MCF 10A (cell line): Measurements from ENCODE around the gene OR52M1. TPM values are rescaled to one million over a fixed set of nuclear protein-coding genes. Genes with fewer than 3 reads are reported as not detected.

Experiments
- BruUV-seq: library from RNA; stranded (reverse); fragments of 400-500 nt; replicated peaks from 2 replicates; lab custom pipeline; 2021; lab: Mats Ljungman, UMichigan
- CTCF ChIA-PET: fragments of 300-600 bp; sonication (Branson Sonifier 250); formaldehyde crosslinking; extraction: SDS; loops from one replicate; lab custom pipeline; 2021; ENCODE audit warnings: antibody characterized with exemption, inconsistent platforms; lab: Yijun Ruan, JAX
- POLR2A ChIA-PET: fragments of 300-600, 350-650 bp; sonication (Branson Sonifier 250); formaldehyde crosslinking; extraction: SDS; loops from one replicate; lab custom pipeline; 2020; ENCODE audit warnings: antibody characterized with exemption, inconsistent platforms; lab: Yijun Ruan, JAX
- DNase-seq: peaks from one replicate; pipeline ENCODE4 v3.0.0-alpha.2; 2018; ENCODE audit not compliant: unreplicated experiment
- H3K27ac Mint-ChIP-seq: one replicate; pipeline ENCODE4 v1.8.0; 2022; ENCODE audit warnings: mild to moderate bottlenecking, low read depth, mixed read lengths; ENCODE audit not compliant: unreplicated experiment
- H3K27me3 Mint-ChIP-seq: one replicate; pipeline ENCODE4 v1.8.0; 2022; ENCODE audit warnings: mixed read lengths; ENCODE audit not compliant: insufficient read depth, unreplicated experiment
- H3K36me3 Mint-ChIP-seq: one replicate; pipeline ENCODE4 v1.8.0; 2022; ENCODE audit warnings: mild to moderate bottlenecking, moderate library complexity, mixed read lengths; ENCODE audit not compliant: insufficient read depth, unreplicated experiment
- H3K4me1 Mint-ChIP-seq: one replicate; pipeline ENCODE4 v1.8.0; 2022; ENCODE audit warnings: mixed read lengths; ENCODE audit not compliant: insufficient read depth, unreplicated experiment
- H3K4me3 Mint-ChIP-seq: one replicate; pipeline ENCODE4 v1.8.0; 2022; ENCODE audit warnings: mild to moderate bottlenecking, moderate library complexity, mixed read lengths; ENCODE audit not compliant: unreplicated experiment
- H3K9me3 Mint-ChIP-seq: one replicate; pipeline ENCODE4 v1.8.0; 2022; ENCODE audit warnings: mixed read lengths; ENCODE audit not compliant: unreplicated experiment
- intact Hi-C: fragments of 100-400 bp; cut with micrococcal nuclease; formaldehyde crosslinking; loops from 2 replicates; pipeline ENCODE4 v1.14.1; 2022
- total RNA-seq: library from RNA; stranded (reverse); gene quantifications from 2 replicates; pipeline ENCODE4 v1.2.3, GENCODE V29; 2022
- TF ChIP-seq, protein P1 (sequence below): fragments of 200-600 bp; IDR thresholded peaks from one replicate; pipeline ENCODE4 v1.8.0; 2022; ENCODE audit warnings: antibody characterized with exemption, mild to moderate bottlenecking; ENCODE audit not compliant: unreplicated experiment

OR52M1 gene
- total RNA-seq, 1 experiment from 2014 or later: not detected

DNA sequence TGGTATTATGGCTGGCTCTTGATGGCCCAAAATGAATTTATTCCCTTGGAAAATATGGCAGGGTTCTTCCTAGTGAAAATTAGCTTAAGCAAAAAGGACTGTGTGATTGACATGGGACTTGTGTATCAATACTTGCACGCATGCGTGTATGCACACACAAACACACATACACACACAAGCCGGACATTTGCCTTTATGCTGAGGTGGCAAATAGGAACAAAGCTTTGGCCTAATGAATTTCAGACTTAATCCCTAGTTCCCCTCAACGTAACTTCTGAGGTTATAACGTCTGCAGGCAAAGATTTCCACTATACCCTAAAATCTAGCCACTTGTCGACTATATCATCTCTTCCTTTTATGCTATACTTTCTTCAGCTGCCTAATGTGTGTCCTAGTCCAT, 33.6 kb downstream of the OR52M1 start:
- Mint-ChIP-seq H3K36me3 (no peaks in the 10 kb centered on the region), H3K4me1 (no peaks in the 10 kb centered on the region), H3K9me3 (no peaks in the 10 kb centered on the region), H3K27ac (no peak overlapping the region), H3K4me3 (no peak overlapping the region), H3K27me3 (peaks cover 36% of the 10 kb centered on the region)
- TF ChIP-seq, protein P1, sequence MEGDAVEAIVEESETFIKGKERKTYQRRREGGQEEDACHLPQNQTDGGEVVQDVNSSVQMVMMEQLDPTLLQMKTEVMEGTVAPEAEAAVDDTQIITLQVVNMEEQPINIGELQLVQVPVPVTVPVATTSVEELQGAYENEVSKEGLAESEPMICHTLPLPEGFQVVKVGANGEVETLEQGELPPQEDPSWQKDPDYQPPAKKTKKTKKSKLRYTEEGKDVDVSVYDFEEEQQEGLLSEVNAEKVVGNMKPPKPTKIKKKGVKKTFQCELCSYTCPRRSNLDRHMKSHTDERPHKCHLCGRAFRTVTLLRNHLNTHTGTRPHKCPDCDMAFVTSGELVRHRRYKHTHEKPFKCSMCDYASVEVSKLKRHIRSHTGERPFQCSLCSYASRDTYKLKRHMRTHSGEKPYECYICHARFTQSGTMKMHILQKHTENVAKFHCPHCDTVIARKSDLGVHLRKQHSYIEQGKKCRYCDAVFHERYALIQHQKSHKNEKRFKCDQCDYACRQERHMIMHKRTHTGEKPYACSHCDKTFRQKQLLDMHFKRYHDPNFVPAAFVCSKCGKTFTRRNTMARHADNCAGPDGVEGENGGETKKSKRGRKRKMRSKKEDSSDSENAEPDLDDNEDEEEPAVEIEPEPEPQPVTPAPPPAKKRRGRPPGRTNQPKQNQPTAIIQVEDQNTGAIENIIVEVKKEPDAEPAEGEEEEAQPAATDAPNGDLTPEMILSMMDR: no peak
- no TSS peak for BruUV-seq
- intact Hi-C loops: no loop called here
- DNase-seq: no peak
- CTCF ChIA-PET: interaction anchor here (0.6 to 0.7 kb wide), 2 partner anchors 9 to 62 kb away, joined by 3 read pairs; no protein-coding TSS in a partner anchor
- POLR2A ChIA-PET: no interaction called here

DNA sequence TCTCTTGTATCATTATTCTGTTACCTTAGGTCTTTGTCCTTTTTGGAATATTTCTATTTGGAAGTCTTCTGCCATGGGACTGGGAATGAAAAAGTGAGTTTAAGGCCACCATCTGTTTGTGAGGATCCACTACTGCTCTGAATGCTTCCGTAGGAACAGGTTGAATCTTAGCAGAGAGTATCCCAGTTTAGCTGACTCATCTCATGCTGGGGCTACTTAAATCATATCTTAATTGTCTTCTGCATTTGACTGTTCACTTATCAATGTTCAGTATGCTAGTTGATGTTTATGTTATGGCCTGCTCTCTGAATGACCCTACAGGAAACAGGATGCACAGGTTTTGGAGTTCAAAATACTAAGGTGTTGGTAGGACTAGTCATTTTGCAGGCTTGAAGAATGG, 35.1 kb downstream of the OR52M1 start:
- BruUV-seq: no TSS peak
- no peak for DNase-seq
- CTCF ChIA-PET: interaction anchor here (1.3 kb wide), 1 partner anchor 393 kb away, joined by 3 read pairs; no protein-coding TSS in a partner anchor
- intact Hi-C loops: no loop called here
- POLR2A ChIA-PET: interaction anchor here (0.5 kb wide), 1 partner anchor 458 kb away, joined by 6 read pairs; no protein-coding TSS in a partner anchor
- H3K27ac Mint-ChIP-seq: no peak overlapping the region
- no peaks in the 10 kb centered on the region for H3K9me3 Mint-ChIP-seq
- no peaks in the 10 kb centered on the region for H3K36me3 Mint-ChIP-seq
- TF ChIP-seq, protein P1: no peak
- no peaks in the 10 kb centered on the region for H3K4me1 Mint-ChIP-seq
- peaks cover 49% of the 10 kb centered on the region for H3K27me3 Mint-ChIP-seq
- H3K4me3 Mint-ChIP-seq: no peak overlapping the region

DNA sequence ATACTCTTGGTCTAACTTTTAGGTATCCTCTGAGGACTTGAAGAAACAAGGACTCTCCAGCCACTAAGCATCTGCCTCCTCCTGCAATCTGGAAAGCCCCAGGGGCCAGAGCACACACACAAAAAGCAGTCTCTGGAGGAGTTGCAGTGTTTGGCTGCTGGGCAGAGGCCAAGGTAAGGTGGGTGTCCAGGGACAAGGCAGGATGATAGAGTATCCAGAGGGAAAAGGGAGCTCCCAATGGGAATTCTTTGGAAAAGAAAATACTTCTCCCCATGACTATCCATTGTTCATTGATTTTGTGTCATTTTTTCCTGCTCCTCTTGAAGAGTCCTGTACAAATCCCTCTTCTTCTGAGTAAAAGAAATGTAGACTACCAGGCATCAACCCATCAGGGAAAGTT, 36.5 kb downstream of the OR52M1 start, which contains the start of gene OR52I2:
Gene OR52I2 (plus strand): TSS at position 301 of the 400 bp plus-strand sequence.
- POLR2A ChIA-PET: no interaction called here
- Mint-ChIP-seq H3K9me3 (no peaks in the 10 kb centered on the region), H3K4me1 (no peaks in the 10 kb centered on the region), H3K36me3 (no peaks in the 10 kb centered on the region), H3K4me3 (no peak within 1 kb of the TSS), H3K27ac (no peak within 1 kb of the TSS), H3K27me3 (peaks cover 49% of the 10 kb centered on the region)
- TF ChIP-seq, protein P1: no peak
- CTCF ChIA-PET: no interaction called here
- no TSS peak for BruUV-seq
- no peak for DNase-seq
- intact Hi-C loops: no loop called here

DNA sequence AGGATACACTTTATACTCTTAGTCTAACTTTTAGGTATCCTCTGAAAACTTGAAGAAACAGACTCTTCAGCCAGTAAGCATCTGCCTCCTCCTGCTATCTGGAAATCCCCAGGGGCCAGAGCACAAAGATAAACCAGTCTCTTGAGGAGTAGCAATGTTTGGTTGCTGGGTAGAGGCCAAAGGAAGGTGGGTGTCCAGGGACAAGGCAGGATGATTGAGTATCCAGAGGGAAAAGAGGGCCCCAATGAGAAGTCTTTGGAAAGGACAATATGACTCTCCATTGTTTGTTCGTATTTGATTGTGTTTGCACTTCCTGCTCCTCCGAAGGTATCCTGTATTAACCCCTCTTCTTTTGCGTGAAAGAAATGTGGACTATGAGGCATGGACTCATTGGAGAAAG, 44.0 kb downstream of the OR52M1 start:
- TF ChIP-seq, protein P1: no peak
- no peak for DNase-seq
- ChIA-PET CTCF (interaction anchor here (0.8 kb wide), 1 partner anchor 402 kb away, joined by 3 read pairs; no protein-coding TSS in a partner anchor), POLR2A (no interaction called here)
- H3K27me3 Mint-ChIP-seq: peaks cover 29% of the 10 kb centered on the region
- H3K36me3 Mint-ChIP-seq: no peaks in the 10 kb centered on the region
- BruUV-seq: no TSS peak
- H3K27ac Mint-ChIP-seq: no peak overlapping the region
- H3K4me3 Mint-ChIP-seq: no peak overlapping the region
- H3K4me1 Mint-ChIP-seq: no peaks in the 10 kb centered on the region
- no peaks in the 10 kb centered on the region for H3K9me3 Mint-ChIP-seq
- intact Hi-C loops: no loop called here
